Esophagus squamous epithelium (tissue), 5 donors: ENCODE data around the gene BTBD18. TPM values are rescaled to one million over a fixed set of nuclear protein-coding genes. Genes with fewer than 3 reads are reported as not detected.

Experiments used
- DNase-seq: peaks from one replicate; lab custom pipeline; 2025; lab: John Stamatoyannopoulos, UW
- H3K27ac ChIP-seq, 4 donors: fragments of 200-600 bp; sonication (generic); one replicate each; pipeline ENCODE4 v1.5.1; 2016 to 2019; ENCODE audit warnings: mild to moderate bottlenecking in 1 of 4
- H3K27me3 ChIP-seq, 4 donors: fragments of 200-600 bp; sonication (generic); 1 replicate in 3 of 4; 2 replicates in 1 of 4; pipeline versions ENCODE4 v1.5.1 to v1.6.0; 2017 to 2021; ENCODE audit warnings: antibody characterized with exemption in 1 of 4
- H3K36me3 ChIP-seq, 3 donors: fragments of 200-600 bp; sonication (generic); one replicate each; pipeline ENCODE4 v1.5.1; 2016 to 2019
- H3K4me1 ChIP-seq, 3 donors: fragments of 200-600 bp; sonication (generic); one replicate each; pipeline ENCODE4 v1.5.1; 2017 to 2019
- H3K4me3 ChIP-seq, 4 donors: fragments of 200-600 bp; sonication (generic); 1 replicate in 3 of 4; 2 replicates in 1 of 4; pipeline ENCODE4 v1.5.1; 2016 to 2019; ENCODE audit warnings: mild to moderate bottlenecking in 2 of 4, moderate library complexity in 1 of 4
- H3K9me3 ChIP-seq, 3 donors: fragments of 200-600 bp; sonication (generic); one replicate each; pipeline ENCODE4 v1.5.1; 2016 to 2019
- CTCF ChIP-seq, 6 experiments: fragments of 450-650 bp in 4 of 6; fragments of 200-600 bp in 2 of 6; sonication (generic) in 2 of 6; IDR thresholded peaks; one replicate each; pipeline ENCODE4 v1.5.1; 2016 to 2019; ENCODE audit warnings: antibody characterized with exemption in 6 of 6, mild to moderate bottlenecking in 4 of 6, moderate library complexity in 4 of 6
- POLR2A ChIP-seq, 4 donors: fragments of 450-650 bp; IDR thresholded peaks; one replicate each; pipeline ENCODE4 v1.6.1; 2017; ENCODE audit warnings: antibody characterized with exemption in 4 of 4, mild to moderate bottlenecking in 4 of 4, moderate library complexity in 3 of 4
- WGBS, 2 donors: methylation state at CpG; one replicate each; pipeline ENCODE4 v1.1.5; 2018; 5-methylcytosine and 5-hydroxymethylcytosine counted together
- intact Hi-C: fragments of 100-400 bp; cut with DNase I; formaldehyde crosslinking; loops from one replicate; pipeline ENCODE4 v1.15.0; 2022
- total RNA-seq, 4 donors: library from RNA; depleted of rRNA; stranded (reverse); fragments of >200 nt; gene quantifications; one replicate each; pipeline ENCODE4 v1.1.0, GENCODE V29; 2016
- donor health status: DM: yes; HTN: yes; CAD: no.

BTBD18 gene
- not detected for total RNA-seq

DNA sequence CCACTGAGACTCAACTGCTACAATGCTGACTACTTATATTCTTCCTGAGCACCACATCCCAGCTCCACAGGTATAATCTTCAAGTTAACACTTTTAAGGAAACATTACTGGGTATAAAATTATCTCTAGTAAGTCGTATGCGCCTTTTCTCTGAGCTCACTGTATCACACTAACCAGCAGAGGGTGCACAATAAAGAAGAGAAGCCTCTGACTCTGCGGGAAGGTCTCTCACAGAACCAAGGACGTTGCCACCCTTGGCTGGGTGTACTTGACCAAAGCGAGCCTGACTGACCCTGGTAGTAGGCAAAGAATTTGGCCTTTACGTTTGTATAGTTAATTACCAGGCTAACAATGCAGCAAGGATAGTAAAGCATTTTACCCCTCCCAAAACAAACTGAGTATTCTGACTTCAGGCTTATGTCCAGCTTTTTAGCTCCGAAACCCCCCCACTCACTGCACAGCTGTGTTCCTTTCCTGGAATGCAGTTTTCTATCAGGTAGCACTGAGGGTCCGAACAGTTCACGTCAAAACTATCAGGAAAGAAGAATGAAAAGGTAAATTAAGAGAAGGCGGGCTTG is at the start of gene BTBD18:
TSS of gene BTBD18 (minus strand) at position 144 of the 578 bp plus-strand sequence. CDS start 631 bp downstream, outside the sequence.
- WGBS, 2 donors = 47 to 62% methylated on average over 10 of the region's 10 CpGs
- intact Hi-C loops = loop anchor here (10.0 kb wide), 1 partner anchor 533 kb away; no protein-coding TSS in a partner anchor

DNA sequence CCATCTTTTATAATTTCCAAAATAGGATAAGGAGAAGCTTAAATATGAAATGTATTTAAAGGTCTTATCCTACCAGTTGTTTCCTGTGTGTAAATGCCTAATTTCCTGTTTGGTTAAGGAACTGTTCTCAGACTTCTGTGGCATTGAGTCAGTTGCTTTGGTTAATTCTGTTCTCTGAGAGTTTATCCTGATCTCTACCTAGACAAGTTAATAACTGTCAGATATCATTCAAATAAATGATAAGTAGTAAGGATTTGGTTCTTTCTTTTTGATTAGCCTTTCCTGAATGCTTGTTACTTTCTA is 49.5 kb upstream of the BTBD18 start:
- no peak for DNase-seq
- H3K27ac ChIP-seq = peak overlapping the region in 3 of 4 donors; percentile 31 to 88 (median 84)
- peaks cover 27 to 75% (median 47%) of the 10 kb centered on the region in 3 donors for H3K36me3 ChIP-seq
- peaks cover 24 to 67% (median 44%) of the 10 kb centered on the region in 3 donors for H3K4me1 ChIP-seq
- H3K9me3 ChIP-seq = no peaks in the 10 kb centered on the region
- no peaks in the 10 kb centered on the region for H3K27me3 ChIP-seq
- no peak for TF ChIP-seq CTCF (IDR thresholded peaks at IDR 0.05)
- TF ChIP-seq POLR2A (IDR thresholded peaks at IDR 0.05) = no peak
- intact Hi-C loops = no loop called here
- H3K4me3 ChIP-seq = no peak overlapping the region

More for the DNA sequence above, at the start of gene BTBD18:
- Histone ChIP-seq H3K4me3 (no peak within 1 kb of the TSS), H3K4me1 (peaks cover 0 to 10% (median 0%) of the 10 kb centered on the region in 3 donors), H3K36me3 (peaks cover 0 to 4% (median 0%) of the 10 kb centered on the region in 3 donors), H3K27ac (peak within 1 kb of the TSS in 1 of 4 donors; percentile 11), H3K9me3 (no peaks in the 10 kb centered on the region), H3K27me3 (no peaks in the 10 kb centered on the region)
- DNase-seq = no peak
- TF ChIP-seq POLR2A (IDR thresholded peaks at IDR 0.05) (no peak), CTCF (IDR thresholded peaks at IDR 0.05) (peak in 5 of 6 experiments; percentile 40 to 70 (median 53))

DNA sequence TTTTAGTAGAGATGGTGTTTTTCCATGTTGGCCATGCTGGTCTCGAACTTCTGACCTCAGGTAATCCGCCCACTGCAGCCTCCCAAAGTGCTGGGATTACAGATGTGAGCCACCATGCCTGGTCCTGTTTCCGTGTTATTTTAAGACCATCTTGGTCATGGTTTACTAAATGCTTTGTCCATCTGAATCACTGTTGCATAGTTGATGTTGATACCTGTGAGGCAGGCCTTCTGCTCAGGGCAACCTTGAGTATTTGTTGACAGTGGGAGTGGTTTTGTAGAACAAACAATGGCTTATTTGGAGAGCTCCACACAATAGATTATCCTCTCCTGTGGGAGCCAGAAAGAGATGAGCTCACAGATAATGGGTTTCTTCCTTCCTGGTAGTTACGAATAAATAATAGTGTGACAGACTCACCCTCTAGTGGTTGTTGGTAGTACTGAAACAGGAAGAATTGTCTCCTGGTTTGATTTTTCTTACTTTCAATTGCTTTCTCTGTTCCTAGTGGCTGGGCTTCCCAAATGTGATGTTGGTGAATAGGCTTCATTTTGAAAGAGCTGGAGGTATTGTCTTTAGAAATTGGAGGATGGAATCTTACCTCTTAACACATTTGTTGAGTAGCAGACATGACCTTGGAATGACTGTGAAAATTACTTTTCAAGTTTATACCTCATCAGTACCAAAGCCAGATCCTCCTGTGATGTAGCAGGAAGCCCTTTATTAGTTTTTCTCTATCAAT is 49.0 kb upstream of the BTBD18 start:
- DNase-seq = no peak
- 24 to 33% methylated on average over 4 of the region's 4 CpGs for WGBS, 2 donors
- intact Hi-C loops = no loop called here
- Histone ChIP-seq H3K27ac (peak overlapping the region; percentile 70 to 88 (median 80)), H3K9me3 (no peaks in the 10 kb centered on the region), H3K36me3 (peaks cover 23 to 75% (median 48%) of the 10 kb centered on the region in 3 donors), H3K4me1 (peaks cover 24 to 71% (median 44%) of the 10 kb centered on the region in 3 donors), H3K27me3 (no peaks in the 10 kb centered on the region), H3K4me3 (no peak overlapping the region)
- no peak for TF ChIP-seq POLR2A (IDR thresholded peaks at IDR 0.05)
- peak; percentile 81 to 98 (median 92) for TF ChIP-seq CTCF (IDR thresholded peaks at IDR 0.05)

DNA sequence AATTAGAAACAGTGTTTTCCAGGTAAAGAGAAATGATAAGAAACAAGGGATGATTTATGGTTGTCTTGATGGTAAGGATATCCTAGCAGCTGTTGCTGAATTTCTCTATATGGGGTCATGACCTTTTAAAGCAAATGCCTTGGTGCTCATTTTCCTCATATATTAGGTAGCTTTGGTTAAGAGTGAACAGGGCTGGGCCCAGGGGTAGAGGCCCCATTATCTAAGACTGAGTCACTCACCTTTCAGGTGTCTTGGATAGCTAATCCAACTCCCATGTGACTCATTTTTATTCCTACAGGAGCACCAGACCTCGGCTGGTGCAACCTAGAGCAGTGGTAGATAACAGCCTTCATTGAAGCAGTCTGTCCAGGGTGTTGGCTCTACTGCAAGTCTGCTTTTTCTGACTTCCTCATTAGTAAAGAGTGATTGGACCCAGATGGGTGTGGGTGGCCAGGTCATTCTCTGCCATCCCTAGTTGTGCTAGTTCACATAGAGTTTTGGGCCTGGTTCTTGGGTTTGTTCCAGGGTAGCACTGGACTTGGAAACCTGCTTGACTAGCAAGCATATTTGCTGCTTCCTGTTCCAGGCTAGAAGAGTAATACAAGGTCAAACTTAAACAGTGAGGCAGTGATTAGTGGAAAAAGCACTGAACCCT is 47.4 kb upstream of the BTBD18 start:
- WGBS, 2 donors = 8 to 9% methylated on average over 1 of the region's 1 CpG
- intact Hi-C loops = loop anchor here (5.0 kb wide), 1 partner anchor 42 kb away; no protein-coding TSS in a partner anchor
- TF ChIP-seq POLR2A (IDR thresholded peaks at IDR 0.05) (peak in 2 of 4 donors; percentile 28 to 33), CTCF (IDR thresholded peaks at IDR 0.05) (no peak)
- no peak for DNase-seq
- Histone ChIP-seq H3K27ac (peak overlapping the region; percentile 71 to 88 (median 80)), H3K27me3 (no peaks in the 10 kb centered on the region), H3K4me3 (no peak overlapping the region), H3K4me1 (peaks cover 24 to 87% (median 48%) of the 10 kb centered on the region in 3 donors), H3K36me3 (peaks cover 22 to 75% (median 39%) of the 10 kb centered on the region in 3 donors), H3K9me3 (no peaks in the 10 kb centered on the region)
